MV-4-11 (cell line): Measurements from ENCODE around the gene DOCK11.
"Not testable (repeated sequence)": the region's sequence is repeated elsewhere in the genome, so short reads cannot be mapped to it uniquely, and the experiment has no call there.

Source experiments
- DNase-seq: peaks from one replicate; lab custom pipeline; 2025; lab: John Stamatoyannopoulos, UW

Gene DOCK11

DNA sequence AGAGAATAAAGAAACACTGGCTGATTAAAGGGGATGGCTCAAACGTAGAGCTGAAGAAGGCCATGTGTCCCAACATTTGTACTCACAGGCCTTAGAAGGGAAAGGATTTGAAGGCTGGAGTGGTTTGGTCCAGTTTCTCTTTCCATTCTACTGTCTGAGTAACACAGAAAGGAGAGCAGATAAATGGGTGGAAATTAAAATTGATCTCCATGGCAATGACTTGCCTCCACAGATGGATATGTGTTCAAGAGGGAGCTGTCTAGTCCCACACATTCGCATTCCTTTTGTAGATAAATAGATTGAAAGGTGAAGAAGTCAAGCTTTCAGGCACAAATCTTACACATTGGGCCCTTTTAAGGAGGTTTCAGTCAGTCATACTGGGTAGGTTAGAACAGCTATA is 74.6 kb downstream of the DOCK11 start:
- DNase-seq: no peak

DNA sequence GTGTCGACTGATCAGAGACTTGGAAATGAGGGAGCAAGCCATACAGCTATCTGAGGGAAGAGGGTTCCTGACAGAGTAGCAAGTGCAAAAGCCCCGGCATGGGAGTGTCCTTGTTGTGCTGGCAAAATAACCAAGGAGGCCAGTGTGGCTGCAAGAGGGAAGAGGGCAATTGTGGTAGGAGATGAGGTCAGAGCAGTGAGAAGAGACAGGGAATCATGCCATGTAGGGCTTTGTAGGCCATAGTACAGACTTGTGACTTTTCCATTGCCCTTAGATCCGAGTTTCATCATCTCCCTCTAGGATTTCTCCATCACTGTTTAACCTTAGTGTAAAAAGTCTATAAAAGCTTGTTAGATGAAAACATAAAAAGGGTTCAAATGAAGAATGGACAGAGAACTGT is 76.2 kb downstream of the DOCK11 start:
- no peak for DNase-seq

DNA sequence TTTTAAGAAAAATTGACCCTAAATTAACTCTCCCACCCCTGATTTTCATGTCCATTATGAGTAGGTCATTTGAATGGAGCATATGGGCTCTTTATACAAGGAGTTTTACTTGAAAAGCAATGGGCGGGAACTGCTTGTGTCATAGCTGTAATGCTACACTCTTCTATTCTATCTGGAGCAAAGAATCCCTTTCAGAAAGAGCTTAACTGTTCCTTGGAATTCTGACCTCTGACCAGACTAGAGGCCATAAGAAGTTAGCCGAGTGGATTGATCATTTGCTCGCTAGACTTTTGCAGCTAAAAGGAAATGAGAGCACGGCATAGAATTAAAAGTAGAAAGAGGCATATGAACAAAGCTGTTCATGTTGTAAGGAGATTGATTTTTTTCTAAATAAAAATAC is 79.1 kb downstream of the DOCK11 start:
- DNase-seq: no peak

DNA sequence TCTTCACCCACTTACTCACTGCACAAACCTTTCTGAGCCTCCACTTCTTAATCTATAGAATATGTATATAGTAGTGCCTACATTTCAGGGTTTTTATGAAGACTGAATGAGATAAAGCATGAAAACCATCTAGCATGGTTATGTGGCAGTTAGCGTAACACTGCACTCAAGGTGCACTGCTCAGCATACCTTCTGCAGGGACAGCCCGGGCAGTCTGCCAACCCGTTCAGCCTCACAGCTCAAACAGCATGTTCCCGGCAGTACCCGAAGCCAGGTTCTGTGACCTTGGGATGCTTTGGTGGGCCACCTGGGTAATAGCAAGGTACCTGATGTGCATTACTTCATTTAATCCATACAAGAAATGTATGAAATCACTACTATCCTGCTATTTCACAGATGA is 81.4 kb downstream of the DOCK11 start:
- no peak for DNase-seq

DNA sequence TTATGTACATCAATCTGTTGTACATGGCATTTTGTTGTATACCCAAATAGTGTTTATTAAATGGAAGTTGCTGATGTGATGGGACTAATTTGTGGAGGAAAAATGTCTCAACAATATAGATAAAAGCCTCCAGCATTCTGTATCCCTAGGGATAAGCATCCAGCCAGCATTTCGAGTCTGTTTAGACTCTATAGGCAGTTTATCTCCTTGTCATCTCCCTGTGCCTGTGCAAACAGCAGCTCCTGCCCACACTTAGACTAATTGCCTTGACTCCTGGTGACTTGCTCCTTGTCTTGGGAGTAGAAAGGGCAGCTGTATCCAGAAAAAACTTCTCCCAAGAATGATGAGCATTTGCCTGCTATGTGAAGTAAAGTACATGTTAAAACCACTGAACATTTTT is 83.8 kb downstream of the DOCK11 start:
- no peak for DNase-seq

DNA sequence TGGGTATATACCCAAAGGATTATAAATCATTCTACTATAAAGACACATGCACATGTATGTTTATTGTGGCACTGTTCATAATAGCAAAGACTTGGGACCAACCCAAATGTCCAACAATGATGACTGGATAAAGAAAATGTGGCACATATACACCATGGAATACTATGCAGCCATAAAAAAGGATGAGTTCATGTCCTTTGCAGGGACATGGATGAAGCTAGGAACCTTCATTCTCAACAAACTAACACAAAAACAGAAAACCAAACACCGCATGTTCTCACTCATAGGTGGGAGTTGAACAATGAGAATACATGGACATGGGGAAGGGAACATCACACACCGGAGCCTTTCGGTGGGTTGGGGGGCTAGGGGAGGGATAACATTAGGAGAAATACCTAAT is 87.3 kb downstream of the DOCK11 start:
- DNase-seq: not testable (repeated sequence)

DNA sequence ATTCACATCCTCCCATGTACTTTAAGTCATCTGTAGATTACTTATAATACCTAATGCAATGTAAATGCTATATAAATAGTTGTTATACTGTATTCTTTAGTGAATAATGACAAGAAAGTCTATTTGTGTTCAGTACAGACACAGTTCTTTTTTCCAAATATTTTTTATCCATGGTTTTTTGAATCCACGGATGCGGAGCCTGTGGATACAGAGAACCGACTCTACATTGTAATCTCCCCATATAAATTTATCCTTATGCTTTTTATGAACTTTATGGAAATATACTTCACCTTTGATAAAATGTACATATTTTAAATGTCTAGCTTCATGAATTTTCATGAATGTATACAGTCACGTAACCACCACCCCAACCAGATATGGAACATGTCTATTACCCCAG is 88.2 kb downstream of the DOCK11 start:
- no peak for DNase-seq

DNA sequence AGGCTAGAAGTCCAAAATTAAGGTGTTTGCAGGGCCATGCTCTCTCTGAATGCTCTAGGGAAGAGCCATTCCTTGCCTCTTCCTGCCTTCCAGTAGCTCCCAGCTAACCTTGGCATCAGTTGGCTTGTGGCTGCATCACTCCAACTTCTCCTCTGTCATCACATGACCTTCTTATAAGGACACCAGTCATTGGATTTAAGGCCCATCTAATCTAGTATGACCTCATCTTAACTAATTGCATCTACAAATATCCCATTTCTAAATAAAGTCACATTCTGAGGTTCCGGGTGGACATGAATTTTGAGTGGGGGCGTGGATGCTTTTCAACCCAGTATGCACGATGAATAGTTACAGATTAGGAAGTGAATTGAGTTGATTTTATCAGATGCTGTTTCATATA is 89.7 kb downstream of the DOCK11 start:
- DNase-seq: no peak

DNA sequence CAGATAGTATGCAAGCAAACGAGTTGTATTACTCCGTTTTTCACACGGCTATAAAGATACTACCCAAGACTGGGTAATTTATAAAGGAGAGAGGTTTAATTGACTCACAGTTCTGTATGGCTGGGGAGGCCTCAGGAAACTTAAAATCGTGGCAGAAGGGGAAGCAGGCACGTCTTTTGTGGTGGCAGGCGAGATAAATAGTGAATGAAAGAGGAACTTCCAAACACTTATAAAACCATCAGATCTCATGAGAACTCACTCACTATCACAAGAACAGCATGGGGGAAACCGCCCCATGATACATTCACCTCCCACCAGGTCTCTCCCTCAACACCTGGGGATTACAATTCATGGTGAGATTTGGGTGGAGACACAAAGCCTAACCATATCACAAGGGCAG is 90.6 kb downstream of the DOCK11 start:
- DNase-seq: peak; percentile 70

DNA sequence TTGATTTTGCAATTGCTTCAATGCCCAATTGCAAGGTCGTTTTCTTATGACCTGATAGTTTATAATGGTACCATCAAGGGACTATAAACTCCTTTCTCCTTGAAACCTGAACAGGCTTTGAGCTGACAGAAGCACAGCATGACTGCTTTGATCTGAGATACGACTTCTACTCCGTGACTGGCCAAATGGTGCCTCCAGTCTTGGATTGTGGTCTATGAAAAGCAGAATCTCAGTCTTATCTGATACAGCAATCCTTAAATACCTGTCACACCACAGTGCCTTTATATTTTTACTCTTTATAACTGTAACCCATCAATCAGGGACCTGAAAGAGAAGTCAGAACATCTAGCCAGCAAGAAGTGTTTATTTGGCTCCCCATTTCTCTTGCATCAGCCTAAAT is 93.1 kb downstream of the DOCK11 start:
- DNase-seq: no peak

DNA sequence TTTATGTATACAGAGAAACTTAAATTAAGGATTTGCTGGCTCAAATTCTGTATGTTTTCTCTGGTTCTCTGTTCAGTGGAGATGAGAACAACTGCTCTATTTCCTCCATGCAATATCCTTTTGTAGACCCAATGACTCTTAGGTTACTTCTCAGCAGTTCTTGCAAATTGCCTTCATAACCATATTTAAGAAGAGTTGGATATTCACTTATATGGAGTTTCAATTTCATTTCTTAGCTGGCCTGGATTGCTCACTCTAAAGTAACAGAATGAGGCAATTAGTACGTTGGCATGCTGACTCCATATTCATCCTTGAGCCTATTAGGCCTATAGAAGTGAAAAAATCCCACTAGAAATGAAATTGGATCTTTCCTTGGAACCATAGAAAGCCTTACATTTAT is 93.6 kb downstream of the DOCK11 start:
- DNase-seq: no peak

DNA sequence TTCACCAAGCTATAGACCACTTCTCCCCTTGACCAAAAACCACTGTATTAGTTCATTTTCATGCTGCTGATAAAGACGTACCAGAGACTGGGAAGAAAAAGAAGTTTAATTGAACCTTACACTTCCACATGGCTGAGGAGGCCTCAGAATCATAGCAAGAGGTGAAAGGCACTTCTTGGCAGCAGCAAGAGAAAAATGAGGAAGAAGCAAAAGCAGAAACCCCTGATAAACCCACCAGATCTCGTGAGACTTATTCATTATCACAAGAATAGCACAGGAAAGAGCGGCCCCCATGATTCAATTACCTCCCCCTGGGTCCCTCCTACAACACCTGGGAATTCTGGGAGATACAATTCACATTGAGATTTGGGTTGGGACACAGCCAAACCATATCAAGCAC is 97.8 kb downstream of the DOCK11 start:
- peak; percentile 21 for DNase-seq

DNA sequence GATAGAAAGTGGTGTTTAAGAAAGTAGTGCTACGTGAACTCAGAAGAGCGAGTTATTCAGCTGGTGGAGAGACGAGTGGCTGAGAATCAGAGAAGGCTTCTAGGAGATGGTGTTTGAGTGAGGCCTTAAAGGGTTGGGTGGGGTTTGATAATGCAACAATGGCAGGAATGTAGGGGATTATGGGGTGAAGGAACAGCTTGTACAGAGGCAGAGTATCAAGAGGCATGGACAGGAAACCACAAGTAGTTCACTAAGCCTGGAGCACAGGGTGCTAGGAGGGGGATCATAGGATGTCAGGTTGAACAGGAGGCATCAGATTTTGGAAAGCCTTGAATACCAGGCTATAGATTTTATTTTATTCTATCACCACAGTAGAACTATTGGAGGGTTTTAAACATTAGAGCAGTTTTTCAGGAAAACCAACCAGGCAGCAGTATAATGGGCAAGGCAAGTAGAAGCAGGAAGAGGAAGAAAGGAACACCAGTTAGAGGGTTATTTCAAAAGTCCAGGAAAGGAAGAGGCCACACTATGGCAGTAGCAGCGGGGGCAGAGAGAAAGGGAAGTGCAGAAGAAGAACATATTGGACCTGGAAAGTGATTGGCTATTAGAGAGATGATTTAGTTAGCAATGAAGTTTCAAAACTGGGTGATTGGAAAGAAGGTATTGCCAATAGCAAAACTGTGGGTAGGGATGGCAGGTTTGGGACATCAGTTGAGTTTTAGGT is 99.2 kb downstream of the DOCK11 start:
- peak; percentile 65 for DNase-seq

DNA sequence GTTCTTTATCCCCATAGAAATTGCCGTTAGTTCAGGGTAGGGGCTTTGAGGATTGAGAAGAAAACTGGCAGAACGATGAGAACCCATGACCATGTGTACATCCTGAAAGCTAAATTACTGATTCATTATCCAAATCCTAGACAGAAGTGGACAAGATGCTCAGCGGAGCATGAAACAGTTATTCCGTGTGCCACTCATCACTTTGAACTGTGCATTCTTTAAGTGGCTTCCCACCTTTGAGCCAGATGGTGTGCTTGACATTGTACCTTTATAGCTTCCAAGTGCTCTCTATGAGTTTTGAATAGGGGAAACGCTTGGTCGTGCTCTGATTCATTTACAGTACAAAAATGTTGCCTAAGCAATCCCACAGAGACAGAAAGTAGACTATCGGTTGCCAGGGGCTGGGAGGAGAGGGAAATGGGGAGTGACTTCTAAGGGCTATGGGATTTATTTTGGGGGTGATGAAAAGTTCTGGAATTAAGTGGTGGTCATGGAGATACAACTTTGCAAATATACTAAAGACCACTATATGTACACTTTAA is 100.0 kb downstream of the DOCK11 start:
- DNase-seq: no peak

DNA sequence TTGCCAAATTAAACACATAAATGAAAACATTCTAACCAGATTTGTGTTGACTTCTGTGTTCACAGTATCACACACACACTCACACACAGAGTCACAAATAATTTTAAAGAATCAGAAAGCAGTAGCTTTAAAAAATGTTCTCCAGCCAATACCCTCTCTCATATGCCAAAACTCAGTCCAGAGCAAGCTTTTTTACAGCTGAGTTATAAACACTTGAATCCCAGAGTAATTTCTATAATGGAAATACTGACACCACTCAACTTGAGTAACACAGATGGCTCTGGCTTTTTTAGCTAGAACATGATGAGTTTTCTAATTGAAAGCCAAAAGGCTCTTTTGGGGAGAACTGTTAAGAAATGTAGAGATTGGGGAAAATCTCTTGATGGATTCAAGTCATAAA is 100.8 kb downstream of the DOCK11 start:
- no peak for DNase-seq

DNA sequence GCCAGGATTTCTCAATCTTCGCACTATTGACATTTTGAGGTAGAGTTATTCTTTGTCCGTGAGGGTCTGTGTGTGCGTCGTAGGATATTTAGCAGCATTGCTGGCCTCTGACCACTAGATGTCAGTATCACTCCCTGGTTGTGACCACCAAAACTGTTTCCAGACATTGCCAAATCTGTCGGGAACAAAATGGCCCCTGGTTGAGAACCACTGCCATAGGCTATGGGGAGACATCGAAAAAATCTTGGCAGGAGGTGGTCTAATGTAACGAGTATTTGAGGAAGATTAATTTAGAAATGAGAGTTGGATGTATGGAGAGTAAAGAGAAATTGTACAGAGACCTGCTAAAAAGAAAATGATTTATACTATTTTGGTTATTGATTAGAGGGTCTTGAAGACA is 108.4 kb downstream of the DOCK11 start:
- DNase-seq: peak; percentile 39

DNA sequence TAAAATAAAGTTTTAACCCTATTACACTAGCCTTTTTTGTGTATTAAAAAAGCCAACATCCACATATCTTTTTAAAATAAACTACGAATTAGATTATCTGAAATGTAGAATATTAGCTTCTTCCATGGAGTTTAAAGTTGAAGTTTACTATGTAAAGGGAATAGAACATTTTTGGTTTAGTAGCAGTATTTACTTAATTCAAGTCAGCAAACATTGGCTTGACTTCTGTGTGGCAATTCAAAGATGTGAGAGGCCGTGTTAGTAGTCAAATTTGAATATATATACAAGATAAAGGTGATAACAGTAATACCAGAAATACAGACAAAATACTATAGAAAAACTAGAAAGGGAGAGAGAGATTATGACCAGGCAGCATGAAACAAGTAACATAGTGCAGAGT is 116.7 kb downstream of the DOCK11 start:
- DNase-seq: no peak

DNA sequence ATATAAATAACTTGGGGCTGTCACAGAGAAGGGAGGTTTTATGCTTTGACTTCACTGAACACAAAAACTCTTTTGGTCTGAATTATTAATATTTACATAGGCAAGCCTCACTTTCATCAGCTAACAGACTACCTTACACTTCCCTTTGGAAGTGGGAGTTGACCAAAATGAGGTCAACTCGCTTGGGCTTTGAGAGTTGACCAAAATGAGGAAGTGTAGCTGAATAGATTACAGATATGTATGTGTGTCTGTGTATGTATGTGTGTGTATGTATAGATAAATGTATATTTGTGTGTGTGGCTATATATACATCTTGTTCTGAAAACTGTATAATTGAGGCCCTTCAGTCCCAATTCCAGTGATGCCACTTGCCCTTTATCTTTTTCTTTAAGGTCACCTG is 118.5 kb downstream of the DOCK11 start:
- DNase-seq: peak; percentile 79

DNA sequence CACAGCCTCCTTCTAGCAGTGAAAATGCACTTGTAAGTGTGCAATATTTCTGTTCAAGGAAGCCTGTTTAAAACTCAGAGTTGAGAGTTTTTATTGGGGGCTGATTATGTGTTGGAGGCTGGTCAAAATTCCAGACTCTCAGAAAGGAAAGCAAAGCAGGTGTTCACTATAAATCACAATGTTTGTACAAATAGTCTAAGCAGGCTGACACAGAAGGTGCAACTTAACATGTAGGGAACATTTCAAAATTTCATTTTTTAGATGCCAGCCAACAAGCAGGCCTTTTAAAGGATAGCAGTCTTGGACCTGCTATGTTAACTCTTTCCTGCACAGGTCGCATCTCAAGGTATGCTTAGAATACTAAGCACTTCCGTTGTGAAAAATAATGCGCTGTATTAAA is 119.5 kb downstream of the DOCK11 start:
- no peak for DNase-seq

DNA sequence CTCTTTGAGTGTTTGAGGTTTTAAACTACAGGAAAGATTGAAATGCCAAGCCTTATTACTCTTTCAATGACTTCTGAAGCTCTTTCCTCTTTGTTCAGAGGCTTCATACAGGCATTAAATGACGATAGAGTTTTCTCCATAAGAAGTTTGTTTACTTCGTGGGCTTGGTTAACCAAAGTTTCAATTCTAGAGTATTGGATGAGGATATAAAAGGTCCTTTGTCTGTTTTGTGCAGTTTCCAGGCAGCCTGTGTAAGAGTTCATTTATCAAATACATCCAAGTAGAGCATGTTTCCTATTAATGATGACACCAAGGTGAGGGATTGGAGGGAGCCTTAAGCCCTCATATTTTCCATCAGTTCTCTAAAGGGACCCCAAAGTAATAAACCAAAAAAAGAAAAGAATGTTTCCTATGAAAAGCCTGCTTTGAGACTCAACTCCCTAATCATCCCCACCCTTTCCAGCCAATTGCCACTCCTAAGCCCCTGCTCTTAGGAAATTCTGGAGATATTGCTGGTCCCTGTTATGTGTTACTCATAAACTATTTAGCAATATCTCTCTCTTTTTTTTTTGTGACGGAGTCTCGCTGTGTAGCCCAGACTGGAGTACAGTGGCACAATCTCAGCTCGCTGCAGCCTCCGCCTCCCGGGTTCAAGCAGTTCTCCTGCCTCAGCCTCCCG is 125.6 kb downstream of the DOCK11 start:
- no peak for DNase-seq

DNA sequence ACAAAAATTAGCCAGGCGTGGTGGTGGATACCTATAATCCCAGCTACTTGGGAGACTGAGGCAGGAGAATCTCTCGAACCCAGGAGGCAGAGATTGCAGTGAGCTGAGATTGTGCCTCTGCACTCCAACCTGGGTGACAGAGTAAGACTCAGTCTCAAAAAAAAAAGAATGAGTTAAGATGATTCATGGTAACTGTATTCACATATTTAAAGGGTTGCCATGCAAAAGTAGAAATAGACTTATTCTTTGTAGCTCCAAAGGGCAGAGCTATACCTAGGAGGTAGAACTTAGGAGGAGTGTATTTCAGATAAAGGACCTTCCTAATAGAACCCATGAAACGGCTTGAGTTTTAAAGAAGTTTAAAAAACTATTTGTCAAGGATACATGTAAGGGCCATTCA is 127.4 kb downstream of the DOCK11 start:
- no peak for DNase-seq

DNA sequence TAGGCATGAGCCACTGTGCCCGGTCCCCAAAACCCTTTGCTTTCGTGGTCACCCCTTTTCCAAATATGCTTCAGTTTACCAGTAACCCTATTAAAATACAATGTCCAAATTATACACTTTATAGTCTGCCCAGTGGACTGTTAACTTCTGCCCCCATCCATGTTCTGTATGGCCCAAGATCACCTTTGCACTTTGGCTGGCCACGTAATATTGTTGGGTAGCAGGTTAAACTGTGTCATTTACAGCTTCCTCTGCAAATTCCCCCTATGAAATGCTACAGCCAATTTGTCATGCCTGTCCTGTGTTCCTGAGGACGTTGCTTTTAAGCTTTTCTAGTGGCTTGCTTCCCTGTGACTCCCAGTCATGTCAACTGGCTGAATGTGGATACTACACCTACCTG is 130.7 kb downstream of the DOCK11 start:
- no peak for DNase-seq

DNA sequence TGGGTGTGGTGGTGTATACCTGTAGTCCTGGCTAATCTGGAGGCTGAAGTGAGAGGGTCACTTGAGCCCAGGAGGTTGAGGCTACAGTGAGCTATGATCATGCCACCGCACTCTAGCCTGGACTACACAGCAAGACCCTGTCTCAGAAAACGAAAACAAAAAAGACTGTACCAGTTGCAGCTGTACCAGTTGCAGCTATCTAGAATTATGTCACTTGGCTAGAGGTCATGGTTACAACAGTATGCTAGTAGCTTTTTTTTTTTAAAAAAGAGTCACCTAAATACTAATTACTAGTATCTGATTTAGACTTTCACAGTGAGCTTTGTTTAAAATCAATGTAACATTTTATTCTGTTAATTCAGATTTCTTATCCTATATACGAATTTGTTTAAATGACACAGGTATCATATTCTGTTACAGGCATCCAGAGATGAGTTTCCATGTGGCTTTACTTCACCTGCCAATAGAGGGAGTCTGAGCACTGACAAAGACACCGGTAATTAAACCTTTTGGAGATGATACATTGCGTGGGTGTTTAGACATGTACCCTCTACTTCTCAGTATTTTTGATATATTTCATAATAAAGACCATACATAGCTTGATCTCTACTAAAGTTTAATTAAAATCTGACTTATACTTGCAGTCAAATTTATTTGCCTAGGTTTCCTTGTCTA is 131.6 kb downstream of the DOCK11 start:
- DNase-seq: no peak
